Muscle of leg (tissue), 11 donors: ENCODE results near the gene FNIP1. TPM values are rescaled to one million over a fixed set of nuclear protein-coding genes. Genes with fewer than 3 reads are reported as not detected.

ENCODE experiments used
- DNase-seq: peaks from one replicate; pipeline ENCODE4 v3.0.0; 2013
- H3K27ac ChIP-seq: one replicate; pipeline ENCODE4 v1.5.1; 2013; ENCODE audit warnings: mild to moderate bottlenecking, low read length, control low read depth
- H3K27me3 ChIP-seq: one replicate; pipeline ENCODE4 v1.6.1; 2013; ENCODE audit warnings: low read length; ENCODE audit not compliant: control insufficient read depth, insufficient read depth
- H3K36me3 ChIP-seq: one replicate; pipeline ENCODE4 v1.6.1; 2013; ENCODE audit warnings: low read length; ENCODE audit not compliant: control insufficient read depth, insufficient read depth
- H3K4me1 ChIP-seq: one replicate; pipeline ENCODE4 v1.6.1; 2013; ENCODE audit warnings: low read length; ENCODE audit not compliant: control insufficient read depth, insufficient read depth
- H3K4me3 ChIP-seq: one replicate; pipeline ENCODE4 v1.5.1; 2013; ENCODE audit warnings: low read length, control low read depth
- H3K9me3 ChIP-seq: replicated peaks from 2 replicates; pipeline ENCODE4 v1.6.1; 2013; ENCODE audit warnings: low read depth, low read length; ENCODE audit not compliant: control insufficient read depth
- WGBS: methylation state at CpG from one replicate; pipeline ENCODE4 v1.1.5; 2013; ENCODE audit warnings: missing lambda C conversion rate; ENCODE audit not compliant: insufficient coverage; 5-methylcytosine and 5-hydroxymethylcytosine counted together
- polyA plus RNA-seq, 8 donors: library from polyadenylated mRNA; unstranded; fragments of 120-200 nt; gene quantifications; one replicate each; pipeline versions ENCODE4 v1.2.1 to v1.2.3, GENCODE V29; 2013; ENCODE audit warnings: inconsistent platforms in 1 of 8, low replicate concordance in 1 of 8; ENCODE audit not compliant: insufficient read length in 8 of 8, insufficient read depth in 1 of 8
- total RNA-seq: library from RNA; stranded (reverse); fragments of 120-200 nt; gene quantifications from one replicate; pipeline ENCODE4 v1.2.4, GENCODE V29; 2013

FNIP1 gene
- total and polyA plus RNA-seq, 9 donors = 10.4 to 26.5 (median 12.0) TPM

DNA sequence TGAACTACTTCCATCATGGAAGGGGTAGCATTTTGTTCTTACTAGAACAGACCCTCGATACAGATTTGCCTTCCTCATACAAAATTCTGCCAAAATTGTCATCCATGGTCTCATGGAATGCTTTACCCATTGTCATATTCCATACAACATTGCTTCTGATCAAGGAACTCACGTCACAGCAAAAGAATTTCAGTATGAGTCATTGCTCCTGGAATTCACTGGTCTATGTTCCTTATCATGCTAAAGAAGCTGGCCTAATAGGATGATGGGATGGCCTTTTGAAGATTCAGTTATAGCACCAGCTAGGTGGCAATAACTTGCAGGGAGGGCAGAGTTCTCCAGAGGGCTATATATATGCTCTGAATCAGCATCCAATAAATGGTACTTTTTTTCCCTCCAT, 18.2 kb upstream of the FNIP1 start:
- H3K27me3 ChIP-seq = no peaks in the 10 kb centered on the region
- DNase-seq = no peak
- no CpG with 5 or more reads among the region's 2 CpGs for WGBS
- H3K36me3 ChIP-seq = no peaks in the 10 kb centered on the region
- no peaks in the 10 kb centered on the region for H3K4me1 ChIP-seq
- no peaks in the 10 kb centered on the region for H3K9me3 ChIP-seq
- H3K27ac ChIP-seq = no peak overlapping the region
- no peak overlapping the region for H3K4me3 ChIP-seq

- Histone ChIP-seq H3K4me3 (no peak overlapping the region), H3K9me3 (no peaks in the 10 kb centered on the region), H3K27ac (no peak overlapping the region), H3K4me1 (no peaks in the 10 kb centered on the region), H3K27me3 (no peaks in the 10 kb centered on the region), H3K36me3 (no peaks in the 10 kb centered on the region)
- 74% methylated on average over 3 of the region's 4 CpGs for WGBS
- DNase-seq = no peak
These were observed 15.7 kb upstream of the FNIP1 start for GRCh38 chr5:131812371-131813160.

DNA sequence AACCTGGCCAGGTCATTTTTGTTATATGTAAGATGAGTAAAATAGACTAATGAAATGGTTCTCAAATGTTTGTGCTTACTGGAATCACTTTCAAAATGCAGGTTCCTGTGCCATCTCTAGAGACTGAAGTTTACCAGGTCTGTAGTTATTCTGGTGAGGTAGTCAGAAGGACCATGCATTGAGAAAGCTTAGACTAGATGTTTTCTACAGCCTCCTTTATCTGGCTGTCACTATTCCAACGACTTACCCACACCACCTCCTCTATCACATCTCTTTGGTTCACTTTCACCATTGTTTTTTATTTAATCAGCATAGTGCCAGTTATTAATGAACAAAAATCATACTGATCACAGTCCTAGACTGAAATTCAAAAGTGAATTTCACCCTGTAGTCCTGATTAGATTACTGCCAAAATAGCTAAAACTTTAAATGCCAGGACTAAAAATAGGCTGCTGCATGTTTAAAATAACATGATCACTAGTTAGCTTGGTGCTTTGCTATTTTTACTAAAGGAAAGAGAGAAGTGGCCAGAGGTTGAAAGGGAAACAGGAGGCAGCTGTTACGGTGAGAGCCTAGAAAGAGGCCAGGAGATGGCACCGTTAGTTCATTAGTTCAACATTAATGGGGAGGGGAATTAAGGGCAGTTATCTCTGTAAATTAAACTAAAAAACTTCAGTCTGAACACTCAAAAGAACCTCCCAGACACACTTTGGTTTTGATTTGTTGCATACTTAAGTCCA, 13.9 kb upstream of the FNIP1 start:
- WGBS = no CpG with 5 or more reads among the region's 3 CpGs
- DNase-seq = peak; percentile 9
- no peaks in the 10 kb centered on the region for H3K4me1 ChIP-seq
- no peaks in the 10 kb centered on the region for H3K9me3 ChIP-seq
- H3K27ac ChIP-seq = no peak overlapping the region
- H3K36me3 ChIP-seq = no peaks in the 10 kb centered on the region
- no peaks in the 10 kb centered on the region for H3K27me3 ChIP-seq
- no peak overlapping the region for H3K4me3 ChIP-seq

- no peaks in the 10 kb centered on the region for H3K36me3 ChIP-seq
- H3K27me3 ChIP-seq = peaks cover 2% of the 10 kb centered on the region
- H3K4me3 ChIP-seq = peak overlapping the region; percentile 90
- H3K9me3 ChIP-seq = no peaks in the 10 kb centered on the region
- peaks cover 4% of the 10 kb centered on the region for H3K4me1 ChIP-seq
- DNase-seq = peak; percentile 79
- H3K27ac ChIP-seq = peak overlapping the region; percentile 96
- 0% methylated on average over 47 of the region's 56 CpGs for WGBS
These were observed 681 bp downstream of the FNIP1 start for GRCh38 chr5:131795879-131796792.

- no peak for DNase-seq
- Histone ChIP-seq H3K27ac (no peak overlapping the region), H3K9me3 (no peaks in the 10 kb centered on the region), H3K27me3 (peaks cover 2% of the 10 kb centered on the region), H3K4me3 (peak overlapping the region; percentile 90), H3K4me1 (peaks cover 4% of the 10 kb centered on the region), H3K36me3 (no peaks in the 10 kb centered on the region)
- WGBS = no CpG with 5 or more reads among the region's 6 CpGs
These were observed 1.6 kb downstream of the FNIP1 start for GRCh38 chr5:131795228-131795627.

GRCh38 chr5:131794586-131794985, 2.2 kb downstream of the FNIP1 start:
- Histone ChIP-seq H3K27me3 (peaks cover 2% of the 10 kb centered on the region), H3K27ac (no peak overlapping the region), H3K36me3 (no peaks in the 10 kb centered on the region), H3K4me1 (peaks cover 4% of the 10 kb centered on the region), H3K9me3 (no peaks in the 10 kb centered on the region), H3K4me3 (no peak overlapping the region)
- peak; percentile 16 for DNase-seq
- WGBS = no CpG with 5 or more reads among the region's 4 CpGs

DNA sequence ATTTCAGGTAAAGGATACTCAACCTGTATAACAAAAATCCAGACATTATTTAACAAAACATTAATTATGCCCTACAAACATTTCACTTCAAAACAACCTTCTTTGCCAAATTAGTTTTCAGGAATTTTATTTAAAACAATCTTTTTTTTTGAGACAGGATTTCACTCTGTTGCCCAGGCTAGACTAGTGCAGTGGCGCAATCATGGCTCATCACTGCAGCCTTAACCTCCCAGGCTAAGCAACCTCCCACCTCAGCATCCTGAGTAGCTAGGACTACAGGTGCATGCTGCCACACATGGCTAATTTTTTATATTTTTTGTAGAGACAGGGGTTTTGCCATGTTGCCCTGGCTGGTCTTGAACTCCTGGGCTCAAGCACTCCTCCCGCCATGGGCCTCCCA, 3.9 kb downstream of the FNIP1 start:
- Histone ChIP-seq H3K27ac (no peak overlapping the region), H3K27me3 (no peaks in the 10 kb centered on the region), H3K9me3 (no peaks in the 10 kb centered on the region), H3K4me3 (no peak overlapping the region), H3K36me3 (no peaks in the 10 kb centered on the region), H3K4me1 (peaks cover 4% of the 10 kb centered on the region)
- DNase-seq = no peak
- no CpG with 5 or more reads among the region's 2 CpGs for WGBS

- Histone ChIP-seq H3K27ac (no peak overlapping the region), H3K27me3 (no peaks in the 10 kb centered on the region), H3K4me1 (peaks cover 2% of the 10 kb centered on the region), H3K9me3 (no peaks in the 10 kb centered on the region), H3K36me3 (no peaks in the 10 kb centered on the region), H3K4me3 (no peak overlapping the region)
- WGBS = no CpG with 5 or more reads among the region's 6 CpGs
- DNase-seq = no peak
These were observed 5.0 kb downstream of the FNIP1 start for GRCh38 chr5:131791866-131792265.

- Histone ChIP-seq H3K4me3 (no peak overlapping the region), H3K9me3 (no peaks in the 10 kb centered on the region), H3K27me3 (no peaks in the 10 kb centered on the region), H3K27ac (no peak overlapping the region), H3K36me3 (no peaks in the 10 kb centered on the region), H3K4me1 (peaks cover 2% of the 10 kb centered on the region)
- DNase-seq = no peak
- no CpG with 5 or more reads among the region's 2 CpGs for WGBS
These were observed 6.3 kb downstream of the FNIP1 start for GRCh38 chr5:131790550-131790949.

GRCh38 chr5:131789765-131790164, 7.1 kb downstream of the FNIP1 start:
- Histone ChIP-seq H3K4me1 (peaks cover 2% of the 10 kb centered on the region), H3K27me3 (no peaks in the 10 kb centered on the region), H3K9me3 (no peaks in the 10 kb centered on the region), H3K36me3 (no peaks in the 10 kb centered on the region), H3K4me3 (no peak overlapping the region), H3K27ac (no peak overlapping the region)
- 85% methylated on average over 3 of the region's 3 CpGs for WGBS
- DNase-seq = no peak
